SK-N-SH (cell line): ENCODE measurements around the gene MEN1.

Experiments used
- CTCF ChIP-seq: fragments of 200-600 bp; sonication (generic); IDR thresholded peaks from 2 replicates; pipeline ENCODE4 v1.6.1; 2017; ENCODE audit warnings: antibody characterized with exemption, mild to moderate bottlenecking, moderate library complexity
- POLR2AphosphoS5 ChIP-seq: IDR thresholded peaks from 2 replicates; pipeline ENCODE4 v1.6.1; 2012; ENCODE audit warnings: low read depth, low read length

- TF ChIP-seq CTCF: no peak
- no peak for TF ChIP-seq POLR2AphosphoS5
These were observed 34.9 kb upstream of the MEN1 start for GRCh38 chr11:64845129-64845775.
